Measurements from ENCODE around the gene MIEF2.
A peak's percentile ranks its signal among the peaks of the same experiment; 100 is the strongest.

The MIEF2 gene

DNA sequence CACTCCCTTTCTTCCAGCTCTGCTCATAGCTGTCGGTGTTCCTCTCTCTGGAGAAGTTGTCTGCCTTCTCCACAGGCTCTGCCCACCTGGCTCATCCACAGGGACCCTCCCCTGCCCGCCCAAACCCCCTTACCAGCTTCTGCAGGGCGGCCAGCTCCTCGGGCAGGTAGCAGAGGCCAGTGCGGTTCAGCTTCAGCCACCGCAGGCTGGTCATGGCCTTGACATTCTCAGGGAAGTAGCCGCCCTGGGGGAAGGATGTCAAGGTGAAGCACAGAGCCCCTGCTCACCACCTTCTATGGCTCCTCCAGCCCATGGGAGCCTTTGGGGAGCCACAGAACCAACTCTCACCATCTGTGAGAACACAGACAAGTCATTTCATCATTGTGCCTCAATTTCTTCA, 3.7 kb upstream of the MIEF2 start:
- DNase-seq (ENCODE audit: low spot score), result no peak

DNA sequence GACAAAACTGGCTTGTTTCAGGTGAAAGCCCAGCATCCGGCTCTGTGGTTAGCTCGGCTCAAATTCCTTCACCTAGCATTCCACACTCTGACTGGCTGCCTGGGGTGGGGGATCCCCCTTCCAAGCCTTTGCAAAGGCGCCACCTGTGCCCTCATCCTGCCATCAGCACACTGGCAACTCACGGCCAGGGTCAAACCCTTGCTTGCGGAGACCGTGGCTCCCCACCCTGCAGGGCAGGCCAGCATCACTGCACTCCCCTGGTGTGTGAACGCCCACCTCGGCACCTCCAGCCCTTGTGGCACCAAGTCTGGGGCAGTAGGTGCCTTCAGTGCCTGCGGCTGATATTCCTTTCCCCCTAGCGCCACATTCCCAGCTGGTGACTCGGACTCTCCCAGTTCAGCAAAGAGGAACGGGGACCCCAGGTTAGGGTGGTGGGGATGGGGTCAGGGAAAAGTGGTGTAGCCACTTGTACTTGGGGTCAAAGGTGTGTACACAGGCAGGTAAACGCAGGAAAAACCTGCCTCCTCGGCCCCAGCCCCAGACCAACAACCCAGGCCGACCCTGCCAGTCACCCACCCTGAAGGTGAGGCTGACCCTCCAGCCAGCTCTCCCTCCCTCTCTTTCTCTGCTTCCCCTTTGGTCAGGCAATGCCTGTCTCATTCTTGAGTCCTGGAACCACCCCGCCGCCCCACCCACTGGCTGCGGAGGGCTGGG, 3.0 kb upstream of the MIEF2 start:
- no peak for DNase-seq (ENCODE audit: low spot score)

DNA sequence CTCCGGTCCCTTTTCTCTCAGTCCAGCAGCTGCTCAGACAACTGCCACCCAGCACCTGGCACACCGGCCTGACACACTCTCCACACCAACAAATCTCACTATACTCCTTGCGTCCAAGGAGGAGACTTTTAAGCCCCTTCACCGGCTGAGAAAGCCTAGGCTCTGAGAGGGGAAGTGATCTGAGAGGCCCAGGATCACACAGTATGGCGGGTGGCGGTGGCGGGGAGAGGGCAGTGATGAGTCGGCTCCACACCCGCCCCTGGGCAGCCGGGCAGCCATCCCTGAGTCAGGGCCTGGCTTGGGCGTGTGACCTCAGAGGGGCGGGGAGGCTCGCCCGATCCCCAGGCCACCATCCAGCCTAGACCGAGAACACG, 2.5 kb upstream of the MIEF2 start:
- peak; percentile 58 for DNase-seq (ENCODE audit: low spot score)

DNA sequence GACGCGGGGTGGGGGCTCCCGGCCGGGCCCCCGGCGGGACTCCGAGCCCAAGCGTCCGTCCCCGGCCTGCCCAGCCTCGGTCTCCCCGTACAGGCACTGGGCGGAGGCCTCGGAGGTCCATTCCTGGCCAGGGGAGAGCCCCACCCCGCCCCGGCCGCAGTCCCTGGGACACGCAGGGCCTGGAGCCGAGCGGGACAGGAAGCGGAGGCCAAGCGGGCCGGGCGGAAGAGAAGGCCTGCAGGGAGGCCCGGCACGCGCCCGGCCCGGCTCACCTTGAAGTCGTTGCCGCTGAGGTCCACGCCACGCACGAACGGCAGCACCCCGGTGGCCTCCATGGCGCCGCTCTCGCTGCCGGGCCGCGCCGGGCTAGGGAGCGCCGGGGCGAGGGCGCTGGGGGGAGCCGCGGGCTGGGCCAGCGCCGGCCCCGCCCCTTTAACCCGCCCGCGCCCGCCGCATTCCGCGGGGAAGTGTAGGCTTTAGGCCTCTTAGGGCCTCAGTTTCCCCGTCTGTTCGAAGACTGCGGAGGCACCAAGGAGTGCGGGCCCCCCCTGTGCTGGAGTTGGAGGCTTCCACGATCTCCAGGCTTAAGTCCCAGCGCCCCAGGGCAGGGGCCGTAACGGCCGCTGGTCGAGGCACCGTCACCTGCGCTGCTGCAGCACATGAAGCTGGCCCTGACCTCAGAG, 2.0 kb upstream of the MIEF2 start, which contains the start of gene FLII:
FLII (minus strand) TSS at position 383 of the 683 bp plus-strand sequence; CDS start at position 335, 48 bp downstream.
- peak; percentile 80 for DNase-seq (ENCODE audit: low spot score)

DNA sequence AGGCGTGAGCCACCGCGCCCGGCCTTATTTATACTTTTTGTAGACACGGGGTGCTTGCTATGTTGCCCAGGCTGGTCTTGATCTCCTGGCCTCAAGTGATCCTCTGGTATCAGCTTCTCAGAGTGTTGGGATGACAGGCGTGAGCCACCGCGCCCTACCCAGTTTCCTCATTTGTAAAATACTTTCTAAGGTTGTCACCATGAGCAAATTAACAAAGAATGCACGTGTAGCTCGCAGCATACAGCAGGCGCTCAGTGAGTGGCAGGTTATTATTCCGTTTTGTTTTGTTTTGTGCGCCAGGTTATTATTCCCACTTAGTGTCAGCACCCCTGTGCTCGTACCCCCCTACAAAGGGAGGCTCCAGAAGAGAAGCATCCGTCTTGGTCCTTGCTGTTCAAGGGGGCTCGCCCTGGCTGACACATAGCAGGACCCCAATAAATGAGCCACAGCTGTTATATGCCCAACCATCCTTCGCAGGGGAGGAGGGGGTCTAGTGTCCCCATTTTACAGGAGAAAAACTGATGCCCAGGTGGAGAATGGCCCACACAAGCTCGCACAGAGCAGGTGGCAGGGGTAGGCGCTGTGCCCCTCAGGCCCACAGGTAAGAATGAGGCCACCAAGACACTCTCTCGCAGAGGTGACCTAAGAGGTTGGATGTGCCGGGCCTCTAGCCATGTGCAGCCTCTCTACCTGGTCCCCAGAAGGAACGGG, 686 bp upstream of the MIEF2 start:
- no peak for DNase-seq (ENCODE audit: low spot score)

DNA sequence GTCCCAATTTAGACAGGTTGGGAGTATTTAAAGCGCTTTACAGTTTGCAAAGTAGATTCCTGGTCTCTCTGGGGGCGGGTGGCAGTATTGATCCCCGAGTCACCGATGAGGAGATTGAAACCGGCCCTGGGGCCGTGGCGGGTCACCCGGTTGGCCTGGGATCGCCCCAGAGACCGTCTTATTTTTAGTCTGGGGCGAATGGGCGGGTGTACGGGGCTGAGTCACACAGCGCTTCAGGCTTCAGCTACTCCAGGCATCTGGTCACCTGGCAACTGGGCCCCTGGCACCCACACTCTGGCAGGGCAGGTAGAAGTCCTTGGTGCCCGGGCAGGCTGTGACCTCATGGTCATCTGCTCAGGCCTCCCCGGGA, 669 bp downstream of the MIEF2 start:
- no peak for DNase-seq (ENCODE audit: low spot score)

DNA sequence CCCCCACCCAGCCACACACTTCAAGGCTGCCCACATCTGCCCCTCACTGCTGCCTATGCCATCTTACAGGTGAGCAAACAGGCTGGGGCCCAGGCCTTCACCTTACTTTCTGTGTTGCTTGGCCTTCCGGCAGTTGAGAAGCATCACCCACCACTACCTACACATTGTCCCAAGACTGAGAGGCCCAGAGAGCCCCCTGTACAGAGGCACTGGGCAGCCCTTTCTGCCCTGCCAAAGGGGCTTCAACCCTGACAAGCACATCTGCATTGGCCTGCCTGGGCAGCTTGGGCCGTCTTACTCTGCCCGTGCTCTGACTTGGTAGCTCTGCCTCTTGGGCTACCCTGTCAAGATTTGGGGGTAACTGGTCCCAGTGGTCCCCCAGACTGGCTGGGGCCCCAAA, 1.2 kb downstream of the MIEF2 start:
- DNase-seq (ENCODE audit: low spot score), result no peak

DNA sequence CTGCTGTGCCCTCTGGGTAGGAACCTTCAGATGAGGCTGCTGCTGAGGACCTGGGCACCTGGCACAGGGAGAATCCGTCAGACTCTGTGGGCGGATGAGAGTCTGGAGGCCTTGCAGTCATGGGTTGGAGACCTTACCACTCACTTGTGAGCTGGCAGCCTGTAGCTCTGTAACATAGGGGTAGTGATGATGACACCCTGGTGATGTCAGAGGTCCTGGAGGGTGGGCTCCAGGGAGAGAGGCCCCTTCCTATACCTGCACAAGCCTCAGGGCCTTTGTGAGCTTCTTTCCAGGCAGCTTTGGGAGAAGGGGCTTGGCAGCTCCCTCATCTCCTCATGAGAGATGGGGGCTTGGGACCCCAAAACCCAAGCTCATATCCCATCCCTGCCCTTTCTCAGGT, 1.6 kb downstream of the MIEF2 start:
- DNase-seq (ENCODE audit: low spot score), result no peak

DNA sequence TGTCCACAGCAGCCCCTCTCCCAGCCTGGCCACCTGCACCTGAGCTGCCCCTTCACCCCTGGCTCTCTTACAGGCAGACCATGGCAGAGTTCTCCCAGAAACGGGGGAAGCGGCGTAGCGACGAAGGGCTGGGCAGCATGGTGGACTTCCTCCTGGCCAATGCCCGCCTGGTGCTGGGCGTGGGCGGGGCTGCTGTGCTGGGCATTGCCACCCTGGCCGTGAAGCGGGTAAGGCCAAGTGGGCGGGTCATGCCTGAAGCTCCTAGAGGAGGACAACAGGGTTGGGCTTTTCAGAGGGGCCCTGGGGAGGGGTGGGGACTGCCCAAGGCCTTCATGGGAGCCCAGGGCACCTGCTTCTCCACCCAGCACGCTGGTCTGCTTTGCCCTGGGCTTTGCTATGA, 2.2 kb downstream of the MIEF2 start:
- DNase-seq (ENCODE audit: low spot score), result no peak

DNA sequence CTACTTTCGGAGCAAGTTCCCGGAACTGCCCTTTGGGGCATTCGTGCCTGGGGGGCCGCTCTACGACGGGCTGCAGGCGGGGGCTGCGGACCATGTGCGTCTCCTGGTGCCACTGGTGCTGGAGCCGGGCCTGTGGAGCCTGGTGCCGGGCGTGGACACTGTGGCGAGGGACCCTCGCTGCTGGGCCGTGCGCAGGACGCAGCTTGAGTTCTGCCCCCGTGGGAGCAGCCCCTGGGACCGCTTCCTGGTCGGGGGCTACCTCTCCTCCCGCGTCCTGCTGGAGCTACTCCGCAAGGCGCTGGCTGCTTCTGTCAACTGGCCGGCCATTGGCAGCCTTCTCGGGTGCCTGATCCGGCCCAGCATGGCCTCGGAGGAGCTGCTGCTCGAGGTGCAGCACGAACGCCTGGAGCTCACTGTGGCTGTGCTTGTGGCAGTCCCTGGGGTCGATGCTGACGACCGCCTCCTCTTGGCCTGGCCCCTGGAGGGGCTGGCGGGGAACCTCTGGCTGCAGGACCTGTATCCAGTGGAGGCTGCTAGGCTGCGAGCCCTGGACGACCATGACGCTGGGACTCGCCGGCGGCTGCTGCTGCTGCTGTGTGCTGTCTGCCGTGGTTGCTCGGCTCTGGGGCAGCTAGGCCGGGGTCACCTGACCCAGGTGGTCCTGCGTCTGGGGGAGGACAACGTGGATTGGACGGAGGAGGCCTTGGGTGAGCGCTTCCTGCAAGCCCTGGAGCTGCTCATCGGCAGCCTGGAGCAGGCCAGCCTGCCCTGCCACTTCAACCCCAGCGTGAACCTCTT, 3.6 kb downstream of the MIEF2 start:
- DNase-seq (ENCODE audit: low spot score), result no peak

DNA sequence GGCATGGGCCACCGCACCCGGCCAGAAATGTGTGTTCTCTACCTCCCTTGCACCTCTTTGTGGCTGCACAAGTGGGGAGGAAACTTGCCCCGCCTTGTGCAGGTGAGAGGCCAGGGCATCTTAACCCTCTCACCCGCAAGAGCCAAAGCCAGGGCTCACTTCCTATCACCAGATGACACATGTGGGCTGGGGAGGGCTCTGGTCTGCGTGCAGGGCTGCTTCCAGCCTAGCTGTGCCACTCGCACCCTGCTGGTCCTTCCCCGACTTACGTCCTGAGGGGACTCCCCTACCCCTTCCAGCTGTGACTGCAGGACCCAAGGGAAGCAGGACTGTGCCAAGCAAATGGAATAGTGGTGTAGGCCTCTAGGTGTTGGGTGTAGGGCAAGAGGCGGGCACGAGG, 6.9 kb downstream of the MIEF2 start:
- no peak for DNase-seq (ENCODE audit: low spot score)

DNA sequence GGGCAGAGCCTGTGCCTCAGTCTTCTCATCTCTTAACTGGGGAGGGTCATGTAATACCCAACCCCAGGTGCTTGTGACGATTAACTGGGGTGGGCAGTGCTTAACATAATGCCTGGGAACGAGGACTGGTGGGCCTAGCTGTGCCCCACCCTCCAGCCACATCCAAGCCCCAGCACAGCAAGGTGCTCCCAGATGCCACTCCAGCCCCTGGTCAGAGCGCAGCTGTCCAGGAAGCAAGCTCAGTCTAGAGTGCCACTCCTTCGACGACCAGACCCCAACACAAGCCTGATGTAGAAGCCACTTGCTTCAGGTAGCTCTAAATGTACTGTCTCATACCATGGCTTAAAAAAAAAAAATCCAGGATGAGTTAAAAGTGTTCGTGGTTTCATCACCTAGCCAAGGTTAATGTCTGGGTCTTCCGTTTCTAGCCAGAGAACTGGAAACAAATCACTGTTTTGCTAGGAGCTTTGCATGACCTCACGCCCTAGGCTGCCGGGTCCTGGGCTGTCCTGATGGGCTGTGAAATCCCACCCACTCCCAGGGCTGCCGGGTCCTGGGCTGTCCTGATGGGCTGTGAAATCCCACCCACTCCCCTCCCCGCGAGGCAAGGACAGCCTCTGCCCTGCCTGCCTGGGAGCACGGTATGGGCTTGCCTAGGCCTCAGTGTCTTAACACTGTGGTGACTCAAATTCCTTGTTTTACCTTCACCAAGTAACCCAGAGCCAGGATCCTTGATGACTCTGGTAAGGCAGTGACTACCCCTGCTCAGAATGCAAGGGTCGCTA, 7.7 kb downstream of the MIEF2 start:
- DNase-seq (ENCODE audit: low spot score), result no peak

DNA sequence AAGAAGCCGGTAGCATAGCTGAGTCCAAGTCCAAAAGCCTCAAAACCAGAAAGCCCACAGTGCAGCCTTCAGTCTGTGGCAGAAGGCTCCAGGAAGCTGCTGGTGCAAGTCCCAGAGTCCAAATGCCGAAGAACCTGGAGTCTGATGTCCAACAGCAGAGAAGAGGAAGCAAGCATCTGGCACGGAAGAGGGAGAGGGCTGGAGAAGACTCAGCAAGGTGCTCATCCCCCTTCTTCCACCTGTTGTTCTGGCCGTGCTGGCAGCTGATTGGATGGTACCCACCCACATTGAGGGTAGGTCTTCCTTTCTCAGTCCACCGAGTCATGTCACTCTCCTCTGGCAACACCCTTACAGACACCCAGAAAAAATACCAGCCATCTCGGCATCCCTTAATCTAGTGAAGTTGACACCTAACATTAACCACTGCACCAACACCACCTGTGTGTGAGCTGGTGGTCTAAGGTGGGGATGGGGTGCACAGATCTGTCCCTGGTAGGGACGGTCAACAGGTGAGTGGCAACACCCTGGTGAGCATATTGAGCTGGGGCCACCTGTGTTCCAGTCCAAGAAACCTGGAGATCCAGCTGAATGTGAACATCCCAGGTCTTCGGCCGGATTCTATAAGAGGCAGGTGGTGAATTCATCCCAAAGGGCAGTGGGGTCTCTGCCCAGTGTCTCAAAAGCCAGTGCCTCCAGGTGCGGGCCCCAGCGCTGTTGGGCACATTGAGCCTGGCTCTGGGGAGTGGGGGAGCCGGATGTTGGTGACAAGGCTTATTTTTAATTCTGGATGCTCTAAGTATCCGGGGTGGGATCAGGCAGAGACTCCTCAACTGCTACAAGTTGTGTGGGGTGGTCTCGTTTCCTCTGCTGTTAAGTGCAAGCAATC, 9.8 kb downstream of the MIEF2 start:
- no peak for DNase-seq (ENCODE audit: low spot score)

DNA sequence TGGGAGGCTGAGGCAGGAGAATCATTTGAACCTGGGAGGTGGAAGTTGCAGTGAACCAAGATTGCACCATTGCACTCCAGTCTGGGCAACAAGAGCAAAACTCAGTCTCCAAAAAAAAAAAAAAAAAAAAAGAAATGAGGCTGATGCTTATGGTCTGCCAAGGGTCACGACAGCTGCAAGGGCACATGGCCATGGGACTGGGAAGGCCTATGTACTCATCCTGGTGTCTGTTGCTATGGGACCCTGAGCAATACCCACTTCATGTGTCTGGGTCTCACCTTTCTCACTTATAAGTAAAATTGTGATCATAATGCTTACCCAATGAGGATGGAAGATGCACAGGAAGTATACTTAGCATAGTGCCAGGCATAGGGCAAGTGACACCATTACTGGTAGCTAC, 16.6 kb downstream of the MIEF2 start:
- DNase-seq (ENCODE audit: low spot score), result no peak

DNA sequence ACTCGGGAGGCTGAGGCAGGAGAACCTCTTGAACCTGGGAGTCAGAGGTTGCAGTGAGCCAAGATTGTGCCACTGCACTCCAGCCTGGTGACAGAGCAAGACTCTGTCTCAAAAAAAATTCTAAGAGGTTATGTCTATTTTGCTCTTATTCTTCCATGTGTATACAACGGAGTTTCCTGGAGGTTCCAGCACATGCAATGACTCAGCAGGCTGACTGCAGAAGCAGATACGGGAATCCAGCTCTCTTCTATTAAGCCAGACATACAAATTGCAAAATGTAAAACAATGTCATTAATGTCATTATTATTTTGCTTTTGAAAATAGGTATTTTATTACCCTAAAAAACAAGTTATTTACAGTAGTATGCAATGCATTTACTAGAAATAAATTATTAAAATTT, 18.4 kb downstream of the MIEF2 start:
- no peak for DNase-seq (ENCODE audit: low spot score)

DNA sequence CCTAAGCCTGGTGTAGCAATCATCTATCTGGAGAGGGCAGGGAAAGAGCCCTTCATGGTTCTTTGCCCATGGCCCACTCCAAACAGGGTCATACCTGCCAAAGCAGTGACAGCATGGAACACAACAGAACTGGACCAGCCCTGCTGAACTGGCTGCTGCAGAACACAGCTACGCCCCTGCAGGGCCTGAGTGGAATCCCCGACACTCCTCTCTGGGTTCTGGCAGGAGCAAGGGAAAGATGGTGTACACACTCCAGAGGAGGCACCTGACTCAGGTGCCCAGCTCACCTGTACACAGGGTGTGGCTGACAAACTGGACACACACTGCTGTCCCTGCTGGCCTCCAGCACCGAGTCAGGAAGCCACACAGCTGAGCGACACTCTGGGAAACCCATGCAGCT, 19.8 kb downstream of the MIEF2 start:
- no peak for DNase-seq (ENCODE audit: low spot score)

DNA sequence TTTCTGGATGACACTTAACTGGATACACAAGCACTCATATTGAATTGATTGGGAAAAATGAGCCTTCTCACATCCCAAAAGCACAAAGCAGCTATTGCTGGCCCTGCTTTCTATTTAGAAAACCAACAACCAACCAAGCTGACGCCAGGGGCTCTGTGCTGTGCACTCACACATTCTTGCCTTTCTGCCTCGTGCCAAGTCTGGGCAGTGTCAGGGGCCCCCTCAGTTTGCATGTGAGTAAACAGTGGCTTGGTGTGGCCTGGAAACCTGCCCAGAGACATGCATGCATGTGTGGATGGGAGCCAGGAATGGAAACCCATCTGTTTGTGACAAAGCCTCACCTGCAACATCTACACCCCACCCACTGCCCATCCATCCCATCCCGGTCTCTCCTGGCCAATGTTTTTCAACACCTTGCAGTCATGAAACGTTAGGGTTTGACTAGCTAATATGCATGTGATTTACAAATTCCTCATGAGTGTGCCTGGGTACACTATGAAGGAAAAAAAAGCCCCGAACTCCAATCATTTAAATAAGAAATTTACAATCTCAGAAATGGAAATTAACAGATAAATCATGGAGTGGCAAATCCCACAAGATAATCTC, 20.4 kb downstream of the MIEF2 start:
- DNase-seq (ENCODE audit: low spot score), result no peak

DNA sequence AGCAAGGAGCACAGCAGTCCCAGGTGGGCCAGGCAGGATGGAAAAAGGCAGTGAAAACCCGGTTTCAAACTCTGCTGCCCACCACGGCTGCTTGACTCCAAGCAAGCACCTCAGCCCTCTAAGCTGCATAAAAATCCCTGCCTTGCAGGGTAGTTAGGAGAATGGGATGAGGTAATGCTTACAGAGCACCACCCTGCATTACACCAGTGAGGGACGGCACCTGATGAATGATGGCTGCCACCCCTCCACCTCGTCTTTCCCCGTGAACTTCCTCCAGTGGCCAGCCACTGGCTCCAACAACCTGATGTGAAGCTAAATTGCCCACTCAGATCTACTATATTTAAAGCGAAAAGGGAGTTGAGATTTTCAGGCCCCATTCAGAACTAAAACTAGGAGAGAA, 21.3 kb downstream of the MIEF2 start:
- no peak for DNase-seq (ENCODE audit: low spot score)

DNA sequence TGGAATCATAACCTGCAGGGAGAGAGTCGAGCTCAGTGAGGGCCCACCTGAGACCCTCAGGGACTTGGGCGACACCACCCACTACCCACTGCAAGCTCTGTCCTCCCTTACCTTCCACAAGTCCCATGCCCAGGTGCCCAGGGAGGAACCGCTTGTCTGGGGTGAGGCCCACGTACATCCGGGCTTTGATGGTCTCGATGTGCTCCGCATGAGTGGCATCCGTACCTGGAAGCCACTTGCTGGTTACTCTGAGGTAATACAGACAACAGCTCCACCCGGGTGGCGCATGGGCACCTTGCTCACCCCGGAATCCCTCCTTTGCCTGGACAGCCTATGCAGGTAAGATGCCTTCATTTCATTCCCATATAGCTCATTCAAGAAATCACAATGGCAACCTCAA, 24.8 kb downstream of the MIEF2 start:
- DNase-seq (ENCODE audit: low spot score), result no peak

Measured in putamen (tissue), 1 donor.